Measurements from ENCODE around the gene NAA30. TPM values are rescaled to one million over a fixed set of nuclear protein-coding genes. Genes with fewer than 3 reads are reported as not detected.

Gene NAA30
- total RNA-seq, 1 experiment from 2014 or later, result 16.0 TPM

GRCh38 chr14:57371013-57371412 lies 19.4 kb upstream of the NAA30 start:
- H3K27ac Mint-ChIP-seq (ENCODE audit: unreplicated experiment), result no peak overlapping the region
- DNase-seq, result no peak
- CTCF ChIA-PET, result no interaction called here
- no TSS peak for BruUV-seq (replicated peaks)
- H3K4me1 Mint-ChIP-seq (ENCODE audit: low read depth, unreplicated experiment), result no peaks in the 10 kb centered on the region
- intact Hi-C loops (cut with micrococcal nuclease; ENCODE audit: unreplicated experiment), result loop anchor here (10.0 kb wide), 1 partner anchor 306 kb away; no protein-coding TSS in a partner anchor
- no peaks in the 10 kb centered on the region for H3K27me3 Mint-ChIP-seq (ENCODE audit: unreplicated experiment)
- TF ChIP-seq CTCF (IDR thresholded peaks at IDR 0.05; ENCODE audit: unreplicated experiment), result no peak
- H3K4me3 Mint-ChIP-seq (ENCODE audit: low read depth, unreplicated experiment), result no peak overlapping the region
- no peaks in the 10 kb centered on the region for H3K36me3 Mint-ChIP-seq (ENCODE audit: insufficient read depth, unreplicated experiment)
- H3K9me3 Mint-ChIP-seq (ENCODE audit: low read depth, unreplicated experiment), result no peaks in the 10 kb centered on the region

- no peaks in the 10 kb centered on the region for H3K4me1 Mint-ChIP-seq (ENCODE audit: low read depth, unreplicated experiment)
- BruUV-seq (replicated peaks), result no TSS peak
- intact Hi-C loops (cut with micrococcal nuclease; ENCODE audit: unreplicated experiment), result loop anchor here (5.0 to 10.0 kb wide), 3 partner anchors 168 to 883 kb away; no protein-coding TSS in a partner anchor
- H3K9me3 Mint-ChIP-seq (ENCODE audit: low read depth, unreplicated experiment), result no peaks in the 10 kb centered on the region
- CTCF ChIA-PET, result interaction anchor here (1.1 kb wide), 1 partner anchor 15 kb away, joined by 3 read pairs; the partner anchor contains the start of gene NAA30
- no peak for TF ChIP-seq CTCF (IDR thresholded peaks at IDR 0.05; ENCODE audit: unreplicated experiment)
- H3K27me3 Mint-ChIP-seq (ENCODE audit: unreplicated experiment), result no peaks in the 10 kb centered on the region
- no peaks in the 10 kb centered on the region for H3K36me3 Mint-ChIP-seq (ENCODE audit: insufficient read depth, unreplicated experiment)
- DNase-seq, result no peak
- H3K4me3 Mint-ChIP-seq (ENCODE audit: low read depth, unreplicated experiment), result no peak overlapping the region
- no peak overlapping the region for H3K27ac Mint-ChIP-seq (ENCODE audit: unreplicated experiment)
These were observed 15.2 kb upstream of the NAA30 start for GRCh38 chr14:57375156-57375555.

DNA sequence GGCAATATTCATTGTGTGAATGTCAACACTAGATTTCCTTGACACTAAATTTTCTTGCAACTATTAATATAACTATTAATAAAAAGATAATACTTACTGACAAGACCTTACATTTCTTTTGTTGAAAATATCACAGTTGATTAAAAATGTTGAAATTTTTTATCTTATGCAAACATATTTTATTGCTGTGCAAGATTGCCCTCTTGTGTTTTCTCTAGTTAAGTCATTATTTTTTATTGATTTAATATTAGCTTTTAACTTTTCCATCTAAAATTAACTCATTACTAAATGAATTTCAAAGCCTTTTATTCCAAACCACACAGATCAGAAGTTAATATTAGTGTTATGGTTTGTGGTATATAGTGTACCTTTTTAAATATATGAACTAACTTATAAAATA lies 11.7 kb upstream of the NAA30 start:
- TF ChIP-seq CTCF (IDR thresholded peaks at IDR 0.05; ENCODE audit: unreplicated experiment), result no peak
- CTCF ChIA-PET, result interaction anchor here (0.6 to 1.0 kb wide), 2 partner anchors 62 to 63 kb away, joined by 3 to 4 read pairs; no protein-coding TSS in a partner anchor
- H3K9me3 Mint-ChIP-seq (ENCODE audit: low read depth, unreplicated experiment), result no peaks in the 10 kb centered on the region
- H3K27me3 Mint-ChIP-seq (ENCODE audit: unreplicated experiment), result no peaks in the 10 kb centered on the region
- peaks cover 6% of the 10 kb centered on the region for H3K4me1 Mint-ChIP-seq (ENCODE audit: low read depth, unreplicated experiment)
- BruUV-seq (replicated peaks), result no TSS peak
- H3K4me3 Mint-ChIP-seq (ENCODE audit: low read depth, unreplicated experiment), result no peak overlapping the region
- intact Hi-C loops (cut with micrococcal nuclease; ENCODE audit: unreplicated experiment), result loop anchor here (1.0 to 10.0 kb wide), 4 partner anchors 61 to 886 kb away; no protein-coding TSS in a partner anchor
- DNase-seq, result no peak
- H3K27ac Mint-ChIP-seq (ENCODE audit: unreplicated experiment), result no peak overlapping the region
- no peaks in the 10 kb centered on the region for H3K36me3 Mint-ChIP-seq (ENCODE audit: insufficient read depth, unreplicated experiment)

DNA sequence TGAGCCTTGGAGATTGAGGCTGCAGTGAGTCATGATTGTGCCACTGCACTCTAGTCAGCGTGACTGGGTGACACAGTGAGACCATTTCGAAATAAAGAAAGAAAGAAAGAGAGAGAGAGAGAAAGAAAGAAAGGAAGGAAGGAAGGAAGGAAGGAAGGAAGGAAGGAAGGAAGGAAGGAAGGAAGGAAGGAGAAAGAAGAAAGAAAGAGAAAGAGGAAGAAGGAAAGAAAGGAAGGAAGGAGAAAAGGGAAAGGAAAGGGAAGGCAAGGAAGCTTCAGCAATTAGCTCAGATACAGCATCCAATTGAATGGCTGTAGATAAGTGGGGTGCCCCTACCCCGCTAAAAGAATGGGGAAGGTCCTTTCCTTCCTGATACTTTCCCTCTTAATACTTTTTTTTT lies 9.5 kb upstream of the NAA30 start:
- no peak for DNase-seq
- BruUV-seq (replicated peaks), result no TSS peak
- Mint-ChIP-seq H3K4me1 (ENCODE audit: low read depth, unreplicated experiment) (peaks cover 6% of the 10 kb centered on the region), H3K9me3 (ENCODE audit: low read depth, unreplicated experiment) (no peaks in the 10 kb centered on the region), H3K27ac (ENCODE audit: unreplicated experiment) (no peak overlapping the region), H3K27me3 (ENCODE audit: unreplicated experiment) (no peaks in the 10 kb centered on the region), H3K36me3 (ENCODE audit: insufficient read depth, unreplicated experiment) (no peaks in the 10 kb centered on the region), H3K4me3 (ENCODE audit: low read depth, unreplicated experiment) (no peak overlapping the region)
- CTCF ChIA-PET, result interaction anchor here (0.9 to 1.4 kb wide), 3 partner anchors 10 to 1286 kb away, joined by 10 to 15 read pairs (median 11); partner anchors contain the start of gene NAA30
- intact Hi-C loops (cut with micrococcal nuclease; ENCODE audit: unreplicated experiment), result no loop called here
- TF ChIP-seq CTCF (IDR thresholded peaks at IDR 0.05; ENCODE audit: unreplicated experiment), result no peak
